ENCODE results near the gene KTN1.

KTN1 gene

GRCh38 chr14:55688566-55688965 is 108.6 kb downstream of the KTN1 start:
- DNase-seq = no peak

GRCh38 chr14:55689981-55690871 is 110.2 kb downstream of the KTN1 start:
- no peak for DNase-seq

DNA sequence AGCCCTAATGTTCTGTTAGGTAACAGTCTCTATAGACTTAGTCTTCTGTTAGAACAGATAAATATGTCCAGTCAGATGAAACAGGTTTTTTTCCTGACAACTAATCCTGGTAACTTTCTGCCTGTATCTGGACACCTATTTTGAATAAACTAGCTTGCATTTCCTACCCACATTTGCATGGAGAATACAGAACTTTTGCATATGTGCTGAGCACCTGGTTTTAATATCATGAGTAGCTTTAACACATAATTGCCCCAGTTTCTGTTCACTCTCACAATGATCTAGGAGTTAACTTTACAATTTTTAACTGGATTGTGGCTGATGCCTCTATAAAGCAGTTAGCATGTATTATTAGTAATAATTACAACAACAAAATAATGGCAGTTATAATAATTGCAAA is 111.7 kb downstream of the KTN1 start:
- no peak for DNase-seq

GRCh38 chr14:55693904-55694303 is 113.9 kb downstream of the KTN1 start:
- no peak for DNase-seq

GRCh38 chr14:55697414-55697861 is 117.4 kb downstream of the KTN1 start:
- DNase-seq = no peak

DNA sequence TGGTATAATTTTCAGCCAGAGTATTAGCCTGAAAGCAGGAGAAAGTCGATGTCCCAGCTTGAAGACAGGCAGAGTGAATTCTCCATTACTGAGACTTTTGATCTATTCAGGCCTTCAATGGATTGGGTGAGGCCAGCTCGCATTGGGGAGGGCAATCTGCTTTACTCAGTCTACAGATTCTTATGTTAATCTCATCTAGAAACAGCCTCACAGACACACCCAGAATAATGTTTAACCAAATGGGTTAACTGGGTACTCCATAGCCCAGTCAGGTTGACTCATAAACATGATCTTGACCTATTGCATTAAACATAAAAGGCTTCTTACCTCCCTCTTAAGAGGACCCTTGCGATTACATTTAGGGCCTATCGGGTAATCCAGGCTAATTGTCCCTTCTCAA is 118.0 kb downstream of the KTN1 start:
- no peak for DNase-seq

DNA sequence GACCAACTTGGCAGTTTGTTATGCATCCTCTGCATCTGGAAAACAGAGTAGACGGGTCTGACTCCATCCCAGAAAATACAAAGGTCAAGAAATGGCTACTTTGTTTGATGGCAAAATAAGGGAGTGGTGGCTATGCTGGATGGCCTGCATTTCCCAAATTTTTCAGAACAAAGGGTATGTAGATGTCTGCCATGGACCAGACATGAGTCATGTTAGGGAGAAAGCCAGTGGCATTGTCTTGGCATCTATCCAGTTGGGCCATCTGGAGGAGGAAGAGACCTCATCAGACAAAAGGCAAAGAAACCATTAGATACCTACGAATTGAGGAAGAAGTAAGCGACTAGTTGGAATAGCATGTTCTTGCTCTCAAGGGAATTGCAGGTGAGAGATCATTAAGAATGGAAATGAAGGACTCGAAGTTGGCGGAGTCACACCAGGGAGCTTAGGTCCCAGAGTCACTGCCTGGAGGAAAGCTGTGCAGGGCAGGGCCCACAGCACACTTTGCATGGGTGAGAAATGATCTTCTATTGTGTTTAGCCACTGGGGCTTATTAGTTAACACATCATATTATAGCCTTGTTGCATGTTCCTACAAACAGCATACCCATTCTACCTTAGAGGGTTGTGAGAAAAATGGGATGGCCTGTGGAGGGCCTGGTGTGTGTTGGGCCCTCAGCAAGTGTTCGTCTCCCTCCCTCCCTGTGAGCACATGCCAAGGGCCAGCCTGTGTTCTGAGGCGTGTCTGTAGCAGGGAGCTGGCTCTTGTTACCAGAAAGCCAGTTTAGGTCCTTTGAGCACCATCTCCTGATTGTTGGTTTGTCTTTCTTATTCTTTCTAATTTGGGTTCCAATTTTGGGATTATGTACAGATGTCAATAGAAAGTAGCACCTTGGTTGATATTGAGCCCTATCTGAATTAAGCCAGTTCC is 119.4 kb downstream of the KTN1 start:
- no peak for DNase-seq

GRCh38 chr14:55701638-55702037 is 121.6 kb downstream of the KTN1 start:
- DNase-seq = no peak

- DNase-seq = no peak
Measured at GRCh38 chr14:55702511-55702910, 122.5 kb downstream of the KTN1 start.

DNA sequence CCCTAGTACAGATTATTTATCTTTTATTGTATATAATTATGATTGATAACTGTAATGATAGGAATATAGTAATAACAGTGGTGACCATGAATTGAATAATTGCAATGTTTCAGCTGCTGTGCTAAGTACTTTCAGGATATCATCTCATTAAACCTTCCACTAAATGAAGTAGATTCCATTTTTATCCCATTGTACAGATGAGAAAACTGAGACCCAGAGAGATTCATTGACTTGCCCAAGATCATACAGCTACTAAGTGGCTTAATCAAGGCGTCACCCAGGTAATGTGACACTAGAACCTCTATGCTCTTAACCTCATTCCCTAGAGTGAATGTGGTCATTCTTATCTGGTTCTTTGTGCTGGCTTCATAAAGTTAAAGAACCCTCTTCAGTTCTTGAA is 124.6 kb downstream of the KTN1 start:
- DNase-seq = no peak

GRCh38 chr14:55705651-55706364 is 125.8 kb downstream of the KTN1 start:
- DNase-seq = peak; percentile 80

GRCh38 chr14:55706365-55706684 is 126.3 kb downstream of the KTN1 start:
- DNase-seq = no peak

GRCh38 chr14:55706893-55707292 is 126.9 kb downstream of the KTN1 start:
- DNase-seq = no peak

DNA sequence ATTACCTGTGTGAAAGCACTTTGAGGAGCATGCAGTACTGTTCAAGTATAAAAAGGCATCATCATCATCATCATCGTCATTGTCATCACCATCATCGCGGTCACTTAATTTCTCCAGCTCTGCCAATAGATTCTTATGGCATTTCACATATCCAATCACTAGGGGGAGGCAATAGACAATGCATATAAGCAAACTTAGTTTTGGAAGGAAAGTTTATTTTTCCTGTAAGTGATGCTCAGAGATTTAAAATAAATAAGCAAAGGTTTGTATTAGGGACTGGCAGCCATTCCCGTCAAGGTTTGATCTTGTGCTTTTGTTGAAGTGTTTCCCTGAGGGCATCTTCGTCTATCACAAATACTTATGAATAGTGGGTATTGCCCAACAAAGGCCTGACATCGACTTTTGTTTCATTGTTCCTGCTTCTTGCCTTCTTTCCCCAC is 127.4 kb downstream of the KTN1 start:
- peak; percentile 30 for DNase-seq

DNA sequence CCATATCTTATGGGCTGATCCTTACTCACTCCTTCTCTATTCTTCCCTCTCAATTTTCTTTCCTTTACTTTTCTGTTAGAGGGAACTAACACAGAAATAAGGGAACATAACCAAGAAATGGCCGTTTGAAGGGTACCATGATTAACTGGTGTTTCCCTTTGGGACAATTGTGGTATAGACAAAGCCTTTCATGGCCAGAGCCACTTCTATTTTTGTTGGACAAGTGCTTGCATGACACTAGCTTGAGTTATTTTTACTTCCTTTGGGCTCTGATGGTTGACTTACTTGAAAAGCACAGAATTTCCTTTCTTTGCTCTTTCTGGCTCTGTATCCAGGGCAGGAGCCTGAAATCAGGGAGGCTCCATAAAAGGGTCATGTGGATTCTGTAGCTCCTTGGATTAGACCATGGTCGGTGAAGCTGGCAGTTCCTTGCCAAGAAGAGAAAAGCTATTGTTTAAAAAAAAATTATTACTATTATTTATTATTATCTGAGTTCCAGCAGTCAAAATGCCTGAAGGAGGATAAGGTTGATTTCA is 130.6 kb downstream of the KTN1 start:
- DNase-seq = no peak

DNA sequence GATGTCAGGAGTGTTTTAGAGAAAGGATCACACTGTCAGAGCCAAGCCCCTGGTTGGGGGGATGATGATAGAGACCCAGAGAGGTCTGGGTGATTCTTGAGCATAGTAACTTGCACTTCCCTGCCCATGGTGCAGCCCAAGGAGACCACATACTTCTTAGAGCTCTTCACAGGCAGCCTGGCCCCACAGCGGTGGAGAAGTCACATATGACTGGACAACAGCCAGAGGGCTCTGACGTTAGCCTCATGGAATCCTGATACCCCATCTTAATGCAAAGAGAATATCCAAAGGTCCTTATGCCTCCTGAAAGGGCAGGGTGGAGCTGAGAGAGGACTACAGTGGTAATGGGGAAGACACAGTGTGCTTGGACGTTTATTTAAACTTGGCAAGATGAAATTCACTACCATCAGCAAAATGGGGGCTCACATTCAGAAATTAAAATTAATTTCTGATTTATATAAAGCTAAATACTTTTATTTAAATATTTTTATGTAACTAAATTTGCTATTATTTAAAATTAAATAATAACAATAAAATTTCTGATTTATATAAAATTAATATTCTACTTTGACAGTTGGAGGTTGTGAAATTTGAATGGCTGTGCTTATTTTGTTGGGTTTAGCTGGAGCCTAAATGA is 131.3 kb downstream of the KTN1 start:
- DNase-seq = no peak

DNA sequence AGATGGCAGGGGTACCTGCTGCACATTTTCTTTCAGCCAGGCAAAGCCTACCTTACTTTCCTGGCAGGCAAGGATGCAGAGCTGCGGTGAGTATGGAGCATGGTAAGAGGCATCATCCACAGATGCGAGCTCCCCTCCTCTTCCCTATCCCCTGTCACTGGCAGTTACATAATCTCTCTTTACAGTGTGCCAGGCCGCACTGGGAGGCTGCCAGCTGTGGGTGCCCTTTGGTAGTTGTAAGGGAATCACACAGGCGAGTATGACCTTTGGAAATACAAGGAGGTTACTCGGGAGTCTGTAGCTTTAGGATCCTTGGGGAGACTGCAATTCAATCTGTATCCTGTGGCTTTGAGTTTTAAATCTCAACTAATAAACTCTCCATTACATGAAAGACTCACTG is 132.5 kb downstream of the KTN1 start:
- no peak for DNase-seq

DNA sequence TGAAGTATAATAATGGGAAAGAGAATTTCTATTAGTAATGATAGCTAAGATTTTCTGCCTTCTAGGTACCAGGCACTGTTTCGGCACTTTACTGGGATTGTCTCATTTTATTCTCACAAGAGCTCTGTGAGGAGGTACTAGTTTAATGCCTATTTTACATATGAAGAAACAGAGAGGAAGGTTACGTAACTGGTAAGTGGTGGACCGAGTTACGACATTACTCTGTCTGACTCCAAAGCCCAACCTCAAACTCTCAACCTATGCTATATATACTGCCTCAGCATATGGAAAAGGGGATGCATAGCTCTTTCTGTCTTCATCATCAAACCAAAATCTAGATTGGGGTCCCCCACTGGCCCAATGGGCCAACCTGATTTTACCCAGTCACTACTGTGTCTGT is 133.5 kb downstream of the KTN1 start:
- DNase-seq = no peak

DNA sequence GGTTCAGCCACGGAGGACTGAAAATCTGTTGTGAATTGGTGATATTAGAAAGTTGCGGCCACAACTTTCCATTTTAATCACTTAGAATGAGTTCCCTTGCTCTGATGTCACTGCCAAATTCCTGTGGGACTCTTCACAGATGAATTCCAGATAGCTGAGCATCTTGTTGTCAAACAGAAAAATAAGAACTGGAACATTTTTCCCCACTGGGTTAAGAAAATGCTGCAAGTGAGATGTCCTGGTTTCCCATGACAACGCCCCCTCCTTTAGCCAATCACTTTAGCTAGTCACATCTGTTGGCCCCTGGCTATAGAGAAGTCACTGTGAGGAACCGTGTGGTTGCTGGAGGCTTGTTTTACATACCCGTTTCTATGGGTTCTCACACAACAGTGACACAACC is 135.9 kb downstream of the KTN1 start:
- no peak for DNase-seq

DNA sequence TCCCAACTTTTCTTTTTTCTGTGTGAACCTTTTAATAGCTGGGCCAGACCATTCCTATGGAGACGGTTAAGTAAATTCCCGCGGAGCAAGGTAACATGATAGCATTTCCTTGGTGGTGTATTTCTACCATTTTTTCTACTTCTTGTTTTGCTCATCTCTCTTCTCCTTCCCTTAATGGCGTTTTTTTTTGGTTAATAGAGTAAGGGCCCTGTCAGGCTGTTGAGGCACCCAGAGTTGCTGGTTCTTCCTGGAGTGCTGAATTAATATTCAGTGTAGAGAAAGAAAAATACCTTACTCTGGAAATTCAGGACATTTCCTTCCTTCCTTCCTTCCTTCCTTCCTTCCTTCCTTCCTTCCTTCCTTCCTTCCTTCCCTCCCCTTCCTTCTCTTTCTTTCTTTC is 137.6 kb downstream of the KTN1 start:
- DNase-seq = no peak

- DNase-seq = no peak
Measured at GRCh38 chr14:55718551-55718950, 138.5 kb downstream of the KTN1 start.

- DNase-seq = no peak
Measured at GRCh38 chr14:55720796-55721195, 140.8 kb downstream of the KTN1 start.

Measured in NCI-H1436 (cell line).